Fibroblast of skin of right biceps (primary cell): ENCODE measurements around the gene GFRA1.

Source experiments
- DNase-seq: peaks from one replicate; pipeline ENCODE4 v3.0.0-alpha.2; 2013

Gene GFRA1

GRCh38 chr10:116272440-116273283, at the start of gene GFRA1:
Gene GFRA1, minus strand, starts transcription at chr10:116273206. Its CDS starts 1,177 bp downstream, at chr10:116272029.
- peak; percentile 20 for DNase-seq

GRCh38 chr10:116316503-116316902, 43.5 kb upstream of the GFRA1 start:
- no peak for DNase-seq

GRCh38 chr10:116312548-116312947, 39.5 kb upstream of the GFRA1 start:
- no peak for DNase-seq

GRCh38 chr10:116311706-116312490, 38.9 kb upstream of the GFRA1 start:
- peak; percentile 8 for DNase-seq

GRCh38 chr10:116311016-116311415, 38.0 kb upstream of the GFRA1 start:
- no peak for DNase-seq

- no peak for DNase-seq
Measured at GRCh38 chr10:116307455-116307854, 34.4 kb upstream of the GFRA1 start.

GRCh38 chr10:116306847-116307246, 33.8 kb upstream of the GFRA1 start:
- DNase-seq: no peak

- DNase-seq: no peak
Measured at GRCh38 chr10:116304923-116305322, 31.9 kb upstream of the GFRA1 start.

GRCh38 chr10:116300542-116300941, 27.5 kb upstream of the GFRA1 start:
- DNase-seq: no peak

GRCh38 chr10:116298586-116298985, 25.6 kb upstream of the GFRA1 start:
- DNase-seq: no peak

- no peak for DNase-seq
Measured at GRCh38 chr10:116296291-116296721, 23.3 kb upstream of the GFRA1 start.

- DNase-seq: no peak
Measured at GRCh38 chr10:116292493-116292892, 19.5 kb upstream of the GFRA1 start.

GRCh38 chr10:116289652-116290051, 16.6 kb upstream of the GFRA1 start:
- DNase-seq: no peak

GRCh38 chr10:116287906-116288501, 15.0 kb upstream of the GFRA1 start:
- DNase-seq: peak; percentile 51

- DNase-seq: no peak
Measured at GRCh38 chr10:116286626-116287200, 13.7 kb upstream of the GFRA1 start.

- peak; percentile 36 for DNase-seq
Measured at GRCh38 chr10:116281775-116282174, 8.8 kb upstream of the GFRA1 start.

GRCh38 chr10:116278846-116279245, 5.8 kb upstream of the GFRA1 start:
- DNase-seq: peak; percentile 49

GRCh38 chr10:116276981-116277380, 4.0 kb upstream of the GFRA1 start:
- no peak for DNase-seq

GRCh38 chr10:116274064-116274904, 1.3 kb upstream of the GFRA1 start:
- peak; percentile 38 for DNase-seq

- DNase-seq: no peak
Measured at GRCh38 chr10:116271593-116272439, 1.2 kb downstream of the GFRA1 start.
